PC-9 (cell line): Measurements from ENCODE around the gene TFRC. TPM values are rescaled to one million over a fixed set of nuclear protein-coding genes. Genes with fewer than 3 reads are reported as not detected.
"Not testable (repeated sequence)": the region's sequence is repeated elsewhere in the genome, so short reads cannot be mapped to it uniquely, and the experiment has no call there.

ENCODE experiments used
- BruUV-seq: library from RNA; stranded (reverse); fragments of 400-500 nt; replicated peaks from 2 replicates; lab custom pipeline; 2021; lab: Mats Ljungman, UMichigan
- CTCF ChIA-PET: fragments of 300-600 bp; sonication (Branson Sonifier 250); formaldehyde crosslinking; loops from one replicate; lab custom pipeline; 2022; ENCODE audit warnings: antibody characterized with exemption; lab: Charles Lee
- POLR2A ChIA-PET: fragments of 300-600 bp; sonication (Branson Sonifier 250); formaldehyde crosslinking; loops from one replicate; lab custom pipeline; 2022; ENCODE audit warnings: antibody characterized with exemption; ENCODE audit not compliant: unreplicated experiment; lab: Charles Lee
- DNase-seq, 2 experiments: peaks; one replicate each; pipeline versions ENCODE4 v3.0.0 to v3.0.0-alpha.2; 2015 to 2022; ENCODE audit warnings: mixed read lengths in 1 of 2
- H2AFZ ChIP-seq: fragments of 200-600 bp; sonication (generic); 2 replicates; pipeline ENCODE4 v1.8.1; 2017; ENCODE audit warnings: antibody characterized with exemption
- H3F3A ChIP-seq: fragments of 200-600 bp; sonication (generic); 2 replicates; pipeline ENCODE4 v1.8.1; 2017; ENCODE audit warnings: antibody characterized with exemption, mild to moderate bottlenecking, low read depth; ENCODE audit not compliant: insufficient read depth
- H3K27ac ChIP-seq: fragments of 200-600 bp; sonication (generic); 2 replicates; pipeline ENCODE4 v1.6.1; 2016; ENCODE audit warnings: mixed run types
- H3K27me3 ChIP-seq: fragments of 200-600 bp; sonication (generic); 2 replicates; pipeline ENCODE4 v1.6.1; 2016; ENCODE audit warnings: low read depth, mixed run types; ENCODE audit not compliant: insufficient read depth
- H3K36me3 ChIP-seq: fragments of 200-600 bp; sonication (generic); 2 replicates; pipeline ENCODE4 v1.6.1; 2016; ENCODE audit warnings: low read depth, mixed run types
- H3K4me1 ChIP-seq: fragments of 200-600 bp; sonication (generic); replicated peaks from 2 replicates; pipeline ENCODE4 v1.6.1; 2016; ENCODE audit warnings: mixed run types; ENCODE audit not compliant: insufficient read depth
- H3K4me2 ChIP-seq: fragments of 200-600 bp; sonication (generic); 2 replicates; pipeline ENCODE4 v1.6.1; 2017; ENCODE audit warnings: mixed run types
- H3K4me3 ChIP-seq: fragments of 200-600 bp; sonication (generic); 2 replicates; pipeline ENCODE4 v1.6.1; 2016; ENCODE audit warnings: mixed run types
- H3K79me2 ChIP-seq: fragments of 200-600 bp; sonication (generic); 2 replicates; pipeline ENCODE4 v1.6.1; 2017; ENCODE audit warnings: low read depth, mixed run types
- H3K9me2 ChIP-seq: fragments of 200-600 bp; sonication (generic); 2 replicates; pipeline ENCODE4 v1.8.1; 2017; ENCODE audit warnings: mild to moderate bottlenecking; ENCODE audit not compliant: insufficient read depth
- H3K9me3 ChIP-seq: fragments of 200-600 bp; sonication (generic); 2 replicates; pipeline ENCODE4 v1.8.1; 2016; ENCODE audit warnings: low read depth; ENCODE audit not compliant: insufficient read depth
- H4K20me1 ChIP-seq: fragments of 200-600 bp; sonication (generic); 2 replicates; pipeline ENCODE4 v1.8.1; 2017; ENCODE audit not compliant: insufficient read depth
- CTCF ChIP-seq: fragments of 200-600 bp; sonication (generic); conservative IDR thresholded peaks from 2 replicates; pipeline ENCODE4 v1.6.1; 2017; ENCODE audit warnings: mixed run types, antibody characterized with exemption, mild to moderate bottlenecking, moderate library complexity
- EZH2 ChIP-seq: fragments of 200-600 bp; sonication (generic); IDR thresholded peaks from 2 replicates; pipeline ENCODE4 v1.8.0; 2017; ENCODE audit warnings: antibody characterized with exemption, low read depth
- intact Hi-C: fragments of 100-400 bp; cut with micrococcal nuclease; formaldehyde crosslinking; loops from one replicate; pipeline ENCODE4 v1.10.0; 2022; ENCODE audit not compliant: unreplicated experiment
- total RNA-seq: library from RNA; stranded (reverse); gene quantifications from 2 replicates; pipeline ENCODE4 v1.2.3, GENCODE V29; 2021

The TFRC gene
- total RNA-seq, 1 experiment from 2014 or later = 195 TPM

- H3K4me1 ChIP-seq = peaks cover 11% of the 10 kb centered on the region
- no peaks in the 10 kb centered on the region for H3K79me2 ChIP-seq
- intact Hi-C loops = no loop called here
- H3K36me3 ChIP-seq = no peaks in the 10 kb centered on the region
- peaks cover 3% of the 10 kb centered on the region for H3F3A ChIP-seq
- H3K27me3 ChIP-seq = no peaks in the 10 kb centered on the region
- TF ChIP-seq CTCF = no peak
- TF ChIP-seq EZH2 = no peak
- no peaks in the 10 kb centered on the region for H3K9me3 ChIP-seq
- H3K9me2 ChIP-seq = no peaks in the 10 kb centered on the region
- no peak overlapping the region for H3K4me3 ChIP-seq
- POLR2A ChIA-PET = no interaction called here
- H3K4me2 ChIP-seq = no peak overlapping the region
- no peak for DNase-seq
- H2AFZ ChIP-seq = no peak overlapping the region
- no peaks in the 10 kb centered on the region for H4K20me1 ChIP-seq
- no peak overlapping the region for H3K27ac ChIP-seq
- BruUV-seq = no TSS peak
- CTCF ChIA-PET = no interaction called here
Observed at GRCh38 chr3:196020373-196020772, 61.5 kb downstream of the TFRC start.

- DNase-seq, intact Hi-C loops, H3K9me2 ChIP-seq, H4K20me1 ChIP-seq, BruUV-seq, H3K4me3 ChIP-seq, H3K4me2 ChIP-seq, H3K36me3 ChIP-seq, POLR2A ChIA-PET, H3F3A ChIP-seq, H3K27ac ChIP-seq, H2AFZ ChIP-seq, H3K27me3 ChIP-seq, H3K9me3 ChIP-seq, H3K79me2 ChIP-seq: not testable (repeated sequence)
- H3K4me1 ChIP-seq = peaks cover 11% of the 10 kb centered on the region
- CTCF ChIA-PET = interaction anchor here (0.6 to 0.7 kb wide), 5 partner anchors 52 to 544 kb away, joined by 4 to 10 read pairs (median 6); no protein-coding TSS in a partner anchor
Observed at GRCh38 chr3:196019576-196019975, 62.3 kb downstream of the TFRC start.

GRCh38 chr3:196018159-196018558 is 63.7 kb downstream of the TFRC start:
- H3K4me3 ChIP-seq, H3K36me3 ChIP-seq, H3K27me3 ChIP-seq, H3F3A ChIP-seq, H3K9me2 ChIP-seq, H2AFZ ChIP-seq, H4K20me1 ChIP-seq, H3K9me3 ChIP-seq, CTCF ChIA-PET, H3K79me2 ChIP-seq, DNase-seq, intact Hi-C loops, H3K4me2 ChIP-seq, BruUV-seq, POLR2A ChIA-PET, H3K27ac ChIP-seq: not testable (repeated sequence)
- H3K4me1 ChIP-seq = peaks cover 11% of the 10 kb centered on the region

- CTCF ChIA-PET = interaction anchor here (0.6 to 0.8 kb wide), 3 partner anchors 10 to 238 kb away, joined by 3 to 4 read pairs (median 3); no protein-coding TSS in a partner anchor
- Histone ChIP-seq H3K4me3 (no peak overlapping the region), H3K36me3 (no peaks in the 10 kb centered on the region), H3K9me3 (no peaks in the 10 kb centered on the region), H3K9me2 (no peaks in the 10 kb centered on the region), H3K4me2 (peak overlapping the region; percentile 21; the same call in 1 of the 2 replicates), H3K27me3 (no peaks in the 10 kb centered on the region), H3K27ac (no peak overlapping the region), H3K79me2 (no peaks in the 10 kb centered on the region), H4K20me1 (no peaks in the 10 kb centered on the region), H2AFZ (no peak overlapping the region), H3K4me1 (peaks cover 18% of the 10 kb centered on the region), H3F3A (peaks cover 13% of the 10 kb centered on the region; the same call in 1 of the 2 replicates)
- no TSS peak for BruUV-seq
- TF ChIP-seq CTCF (no peak), EZH2 (no peak)
- intact Hi-C loops = no loop called here
- POLR2A ChIA-PET = interaction anchor here (0.5 kb wide), 1 partner anchor 507 kb away, joined by 3 read pairs; no protein-coding TSS in a partner anchor
- peak; percentile 38 to 67 for DNase-seq
Observed at GRCh38 chr3:196016485-196016884, 65.4 kb downstream of the TFRC start.
